SH-SY5Y (cell line): Measurements from ENCODE around the gene PHC3.

Experiments
- GATA2 ChIP-seq: IDR thresholded peaks from 2 replicates; pipeline ENCODE4 v1.6.1; 2011; ENCODE audit warnings: mild to moderate bottlenecking, low read depth, low read length
- GATA3 ChIP-seq: IDR thresholded peaks from 2 replicates; pipeline ENCODE4 v1.6.1; 2011; ENCODE audit warnings: low read depth, mild to moderate bottlenecking, low read length, moderate library complexity

Gene PHC3

GRCh38 chr3:170180908-170181885, at the start of gene PHC3:
TSS of gene PHC3 (minus strand) at chr3:170181733. CDS start at chr3:170181715, 18 bp downstream.
- TF ChIP-seq GATA3 (no peak), GATA2 (no peak)

GRCh38 chr3:170228093-170228766, 46.7 kb upstream of the PHC3 start:
- no peak for TF ChIP-seq GATA3
- TF ChIP-seq GATA2 = no peak

- TF ChIP-seq GATA3 (no peak), GATA2 (no peak)
Measured at GRCh38 chr3:170226426-170226960, 45.0 kb upstream of the PHC3 start.

GRCh38 chr3:170225166-170225565, 43.6 kb upstream of the PHC3 start:
- TF ChIP-seq GATA2 = no peak
- no peak for TF ChIP-seq GATA3

GRCh38 chr3:170222647-170223541, 41.4 kb upstream of the PHC3 start:
- no peak for TF ChIP-seq GATA2
- TF ChIP-seq GATA3 = no peak

GRCh38 chr3:170221924-170222646, 40.6 kb upstream of the PHC3 start, which contains the start of gene PRKCI:
TSS of gene PRKCI (plus strand) at chr3:170222424. CDS start at chr3:170222670, 246 bp downstream.
- TF ChIP-seq GATA3 (no peak), GATA2 (no peak)

- TF ChIP-seq GATA3 (no peak), GATA2 (no peak)
Measured at GRCh38 chr3:170220871-170221270, 39.3 kb upstream of the PHC3 start.

GRCh38 chr3:170219850-170220249, 38.3 kb upstream of the PHC3 start:
- TF ChIP-seq GATA2 (no peak), GATA3 (no peak)

- TF ChIP-seq GATA2 (no peak), GATA3 (no peak)
Measured at GRCh38 chr3:170211668-170212067, 30.1 kb upstream of the PHC3 start.

- TF ChIP-seq GATA3 = no peak
- no peak for TF ChIP-seq GATA2
Measured at GRCh38 chr3:170207717-170208116, 26.2 kb upstream of the PHC3 start.

GRCh38 chr3:170205302-170205701, 23.8 kb upstream of the PHC3 start:
- no peak for TF ChIP-seq GATA2
- TF ChIP-seq GATA3 = no peak

- TF ChIP-seq GATA3 (no peak), GATA2 (no peak)
Measured at GRCh38 chr3:170204509-170204908, 23.0 kb upstream of the PHC3 start.

- TF ChIP-seq GATA3 (no peak), GATA2 (no peak)
Measured at GRCh38 chr3:170204023-170204472, 22.5 kb upstream of the PHC3 start.

GRCh38 chr3:170203457-170203856, 21.9 kb upstream of the PHC3 start:
- TF ChIP-seq GATA3 (no peak), GATA2 (no peak)
